Testis (tissue), 3 donors: ENCODE measurements around the gene HTT. TPM values are rescaled to one million over a fixed set of nuclear protein-coding genes. Genes with fewer than 3 reads are reported as not detected.

ENCODE experiments used
- DNase-seq: peaks from one replicate; pipeline ENCODE4 v3.0.0-alpha.2; 2019
- H3K27ac ChIP-seq, 2 donors: fragments of 200-600 bp; sonication (generic); one replicate each; pipeline ENCODE4 v1.5.1; 2019
- H3K27me3 ChIP-seq: fragments of 200-600 bp; sonication (generic); one replicate; pipeline ENCODE4 v1.5.1; 2019
- H3K36me3 ChIP-seq: fragments of 200-600 bp; sonication (generic); one replicate; pipeline ENCODE4 v1.5.1; 2017; ENCODE audit warnings: low read depth; ENCODE audit errors: missing control alignments
- H3K4me1 ChIP-seq: fragments of 200-600 bp; sonication (generic); one replicate; pipeline ENCODE4 v1.5.1; 2019
- H3K4me3 ChIP-seq, 2 donors: fragments of 200-600 bp; sonication (generic); one replicate each; pipeline ENCODE4 v1.5.1; 2017 to 2019
- H3K9me3 ChIP-seq: fragments of 200-600 bp; sonication (generic); one replicate; pipeline ENCODE4 v1.5.1; 2017
- CTCF ChIP-seq, 3 experiments: fragments of 450-650 bp in 2 of 3; fragments of 200-600 bp in 1 of 3; sonication (generic) in 1 of 3; IDR thresholded peaks; one replicate each; pipeline ENCODE4 v1.5.1; 2016 to 2019; ENCODE audit warnings: antibody characterized with exemption in 3 of 3, mild to moderate bottlenecking in 2 of 3, moderate library complexity in 1 of 3
- POLR2A ChIP-seq: fragments of 450-650 bp; IDR thresholded peaks from one replicate; pipeline ENCODE4 v1.6.1; 2017; ENCODE audit warnings: antibody characterized with exemption, mild to moderate bottlenecking, moderate library complexity
- WGBS, 2 donors: methylation state at CpG; one replicate each; pipeline ENCODE4 v1.1.5; 2018; 5-methylcytosine and 5-hydroxymethylcytosine counted together
- intact Hi-C: fragments of 100-400 bp; cut with DNase I; formaldehyde crosslinking; loops from one replicate; pipeline ENCODE4 v1.15.1; 2023; ENCODE audit warnings: low total_unique reads
- polyA plus RNA-seq: library from polyadenylated mRNA; stranded (reverse); fragments of 350-450 nt; fragmentation: Illumina TruSeq; extraction: RNeasy Lipid Tissue Mini Kit (QIAGEN cat#74804); gene quantifications from one replicate; pipeline ENCODE4 v1.2.3, GENCODE V29; 2014; ENCODE audit warnings: low read depth, low replicate concordance; ENCODE audit not compliant: insufficient read depth
- total RNA-seq, 2 donors: library from RNA; depleted of rRNA; stranded (reverse); fragments of >200 nt; gene quantifications; one replicate each; pipeline ENCODE4 v1.2.3, GENCODE V29; 2016

HTT gene
- total and polyA plus RNA-seq, 3 donors from 2014 or later: 45.2 to 168 (median 146) TPM

GRCh38 chr4:3266076-3266475 is 191.6 kb downstream of the HTT start:
- H3K36me3 ChIP-seq: no peaks in the 10 kb centered on the region

GRCh38 chr4:3267576-3268394 is 193.3 kb downstream of the HTT start:
- Histone ChIP-seq H3K27me3 (no peaks in the 10 kb centered on the region), H3K36me3 (no peaks in the 10 kb centered on the region), H3K4me3 (no peak overlapping the region), H3K27ac (no peak overlapping the region), H3K9me3 (no peaks in the 10 kb centered on the region), H3K4me1 (no peaks in the 10 kb centered on the region)
- DNase-seq: no peak
- intact Hi-C loops: no loop called here
- 81 to 93% methylated on average over 8 to 18 of the region's 18 CpGs for WGBS, 2 donors
- TF ChIP-seq CTCF (IDR thresholded peaks at IDR 0.05) (no peak), POLR2A (no peak)

More at GRCh38 chr4:3266076-3266475, 191.6 kb downstream of the HTT start:
- no peak for TF ChIP-seq CTCF (IDR thresholded peaks at IDR 0.05)
- TF ChIP-seq POLR2A: no peak
- DNase-seq: no peak
- Histone ChIP-seq H3K27ac (no peak overlapping the region), H3K4me1 (no peaks in the 10 kb centered on the region), H3K4me3 (no peak overlapping the region), H3K9me3 (no peaks in the 10 kb centered on the region), H3K27me3 (no peaks in the 10 kb centered on the region)
- WGBS, 2 donors: 94 to 97% methylated on average over 17 of the region's 17 CpGs
- intact Hi-C loops: no loop called here

GRCh38 chr4:3268395-3269104 is 194.1 kb downstream of the HTT start:
- Histone ChIP-seq H3K4me3 (no peak overlapping the region), H3K9me3 (no peaks in the 10 kb centered on the region), H3K36me3 (no peaks in the 10 kb centered on the region), H3K27ac (no peak overlapping the region), H3K27me3 (no peaks in the 10 kb centered on the region), H3K4me1 (no peaks in the 10 kb centered on the region)
- intact Hi-C loops: no loop called here
- 90 to 94% methylated on average over 13 to 17 of the region's 17 CpGs for WGBS, 2 donors
- no peak for DNase-seq
- TF ChIP-seq POLR2A: no peak
- no peak for TF ChIP-seq CTCF (IDR thresholded peaks at IDR 0.05)

- no peak overlapping the region for H3K27ac ChIP-seq
- intact Hi-C loops: no loop called here
- no peak overlapping the region for H3K4me3 ChIP-seq
- no peak for DNase-seq
- no peaks in the 10 kb centered on the region for H3K9me3 ChIP-seq
- no peak for TF ChIP-seq POLR2A
- TF ChIP-seq CTCF (IDR thresholded peaks at IDR 0.05): no peak
- H3K27me3 ChIP-seq: no peaks in the 10 kb centered on the region
- H3K4me1 ChIP-seq: no peaks in the 10 kb centered on the region
- 79 to 86% methylated on average over 22 to 24 of the region's 25 CpGs for WGBS, 2 donors
- H3K36me3 ChIP-seq: no peaks in the 10 kb centered on the region
These were observed 194.8 kb downstream of the HTT start for GRCh38 chr4:3269105-3269927.
